HG02973 (cell line): ENCODE data around the gene KRTAP10-7.
"Not testable (repeated sequence)": the region's sequence is repeated elsewhere in the genome, so short reads cannot be mapped to it uniquely, and the experiment has no call there.

Source experiments
- ATAC-seq: cut with Tn5 transposase; IDR thresholded peaks from one replicate; pipeline ENCODE4 v1.9.1; 2021; ENCODE audit warnings: moderate library complexity; ENCODE audit not compliant: unreplicated experiment

The KRTAP10-7 gene

GRCh38 chr21:44628707-44629391 lies 28.5 kb downstream of the KRTAP10-7 start:
- ATAC-seq: no peak

- ATAC-seq: no peak
These were observed 30.0 kb downstream of the KRTAP10-7 start for GRCh38 chr21:44630440-44630839.

GRCh38 chr21:44632067-44632466 lies 31.7 kb downstream of the KRTAP10-7 start:
- ATAC-seq: no peak

- no peak for ATAC-seq
These were observed 36.0 kb downstream of the KRTAP10-7 start for GRCh38 chr21:44636209-44637017.

- ATAC-seq: no peak
These were observed 36.8 kb downstream of the KRTAP10-7 start, which contains the start of gene KRTAP10-10 for GRCh38 chr21:44637018-44637850. KRTAP10-10 (plus strand) TSS chr21:44637356; CDS start chr21:44637418, 62 bp downstream.

- ATAC-seq: not testable (repeated sequence)
These were observed 37.5 kb downstream of the KRTAP10-7 start for GRCh38 chr21:44637851-44638348.

- not testable (repeated sequence) for ATAC-seq
These were observed 38.3 kb downstream of the KRTAP10-7 start for GRCh38 chr21:44638506-44639330.

GRCh38 chr21:44639331-44639655 lies 38.9 kb downstream of the KRTAP10-7 start:
- ATAC-seq: no peak

GRCh38 chr21:44640761-44641160 lies 40.4 kb downstream of the KRTAP10-7 start:
- ATAC-seq: no peak

- no peak for ATAC-seq
These were observed 43.4 kb downstream of the KRTAP10-7 start for GRCh38 chr21:44643741-44644310.

- ATAC-seq: no peak
These were observed 44.5 kb downstream of the KRTAP10-7 start for GRCh38 chr21:44644878-44645277.

GRCh38 chr21:44646366-44647221 lies 46.2 kb downstream of the KRTAP10-7 start, which contains the start of gene KRTAP10-11:
KRTAP10-11 (plus strand) TSS chr21:44646414; CDS start chr21:44646459, 45 bp downstream.
- ATAC-seq: not testable (repeated sequence)

- ATAC-seq: no peak
These were observed 46.8 kb downstream of the KRTAP10-7 start for GRCh38 chr21:44647222-44647552.

GRCh38 chr21:44648557-44649311 lies 48.3 kb downstream of the KRTAP10-7 start:
- no peak for ATAC-seq

GRCh38 chr21:44649521-44650100 lies 49.2 kb downstream of the KRTAP10-7 start:
- no peak for ATAC-seq

- no peak for ATAC-seq
These were observed 50.0 kb downstream of the KRTAP10-7 start for GRCh38 chr21:44650265-44650972.

- ATAC-seq: no peak
These were observed 50.7 kb downstream of the KRTAP10-7 start for GRCh38 chr21:44650973-44651675.
